SJSA1 (cell line): ENCODE results near the gene PRM2. TPM values are rescaled to one million over a fixed set of nuclear protein-coding genes. Genes with fewer than 3 reads are reported as not detected.

Experiments used
- DNase-seq, 2 experiments: peaks; one replicate each; pipeline ENCODE4 v3.0.0-alpha.2; 2015 to 2020; ENCODE audit warnings: low spot score in 2 of 2, low read depth in 1 of 2
- H3K27ac ChIP-seq: fragments of 250-450 bp; sonication (Bioruptor Pico); 2 replicates; pipeline ENCODE4 v1.5.1; 2020; ENCODE audit warnings: mild to moderate bottlenecking, moderate library complexity
- H3K27me3 ChIP-seq: fragments of 250-450 bp; sonication (Bioruptor Pico); replicated peaks from 2 replicates; pipeline ENCODE4 v1.5.1; 2020; ENCODE audit warnings: mild to moderate bottlenecking, moderate library complexity
- H3K36me3 ChIP-seq: fragments of 250-450 bp; sonication (Bioruptor Pico); 2 replicates; pipeline ENCODE4 v1.5.1; 2020; ENCODE audit warnings: mild to moderate bottlenecking
- H3K4me1 ChIP-seq: fragments of 250-450 bp; sonication (Bioruptor Pico); replicated peaks from 2 replicates; pipeline ENCODE4 v1.6.1; 2021; ENCODE audit warnings: mild to moderate bottlenecking
- H3K4me3 ChIP-seq: fragments of 250-450 bp; sonication (Bioruptor Pico); 2 replicates; pipeline ENCODE4 v1.5.1; 2020; ENCODE audit warnings: mild to moderate bottlenecking
- H3K9me3 ChIP-seq: fragments of 250-450 bp; sonication (Bioruptor Pico); replicated peaks from 2 replicates; pipeline ENCODE4 v1.5.1; 2020; ENCODE audit warnings: mild to moderate bottlenecking
- total RNA-seq: library from RNA; depleted of rRNA; stranded (reverse); fragments of >200 nt; shearing (Covaris generic); gene quantifications from 2 replicates; pipeline ENCODE4 v1.2.3, GENCODE V29; 2014

The PRM2 gene
- total RNA-seq, 1 experiment from 2014 or later: not detected

DNA sequence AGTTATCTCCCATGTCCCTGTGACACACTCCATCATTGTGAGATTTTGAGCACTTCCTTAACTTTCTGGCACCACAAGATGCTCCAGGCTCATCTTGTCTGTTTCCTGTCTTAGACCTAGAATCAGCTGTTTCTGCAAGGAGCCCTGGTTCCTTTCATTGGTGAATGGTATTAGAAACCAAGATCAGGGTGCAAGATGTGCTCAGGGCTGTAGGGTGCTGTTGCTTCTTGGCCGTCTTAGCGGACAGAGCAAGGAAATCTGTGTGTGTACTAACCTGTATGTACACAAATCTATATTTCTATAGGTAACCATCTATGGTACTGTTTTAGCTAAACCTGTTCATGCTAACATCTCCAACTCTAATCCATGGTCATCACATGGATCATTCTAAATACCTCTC lies 12.9 kb upstream of the PRM2 start:
- no peak for DNase-seq
- Histone ChIP-seq H3K27me3 (no peaks in the 10 kb centered on the region), H3K27ac (no peak overlapping the region), H3K9me3 (no peaks in the 10 kb centered on the region), H3K36me3 (no peaks in the 10 kb centered on the region), H3K4me1 (no peaks in the 10 kb centered on the region), H3K4me3 (no peak overlapping the region)

DNA sequence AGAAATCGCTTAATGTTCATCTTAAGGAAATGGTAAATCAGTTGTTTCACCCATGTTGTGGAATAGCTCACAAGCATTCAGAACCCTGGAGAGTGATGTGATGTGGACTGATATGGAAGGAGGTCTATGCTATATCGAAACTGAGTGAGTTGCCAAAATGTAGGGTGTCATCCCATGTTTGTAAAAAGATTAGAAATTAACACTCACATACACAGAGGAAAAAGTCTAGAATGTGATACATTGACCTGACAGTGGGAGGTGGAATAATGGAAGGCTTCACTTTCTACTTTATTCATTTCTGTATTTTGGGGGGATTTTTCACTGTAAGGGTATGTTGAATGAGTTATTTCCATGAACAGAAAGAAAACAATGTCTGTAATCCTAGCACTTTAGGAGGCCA lies 9.6 kb upstream of the PRM2 start:
- no peaks in the 10 kb centered on the region for H3K4me1 ChIP-seq
- no peak for DNase-seq
- no peak overlapping the region for H3K27ac ChIP-seq
- H3K36me3 ChIP-seq: no peaks in the 10 kb centered on the region
- H3K9me3 ChIP-seq: no peaks in the 10 kb centered on the region
- H3K27me3 ChIP-seq: no peaks in the 10 kb centered on the region
- H3K4me3 ChIP-seq: no peak overlapping the region

GRCh38 chr16:11283820-11284248 lies 7.6 kb upstream of the PRM2 start:
- Histone ChIP-seq H3K9me3 (no peaks in the 10 kb centered on the region), H3K36me3 (no peaks in the 10 kb centered on the region), H3K27me3 (no peaks in the 10 kb centered on the region), H3K27ac (no peak overlapping the region), H3K4me1 (no peaks in the 10 kb centered on the region), H3K4me3 (no peak overlapping the region)
- DNase-seq: no peak

DNA sequence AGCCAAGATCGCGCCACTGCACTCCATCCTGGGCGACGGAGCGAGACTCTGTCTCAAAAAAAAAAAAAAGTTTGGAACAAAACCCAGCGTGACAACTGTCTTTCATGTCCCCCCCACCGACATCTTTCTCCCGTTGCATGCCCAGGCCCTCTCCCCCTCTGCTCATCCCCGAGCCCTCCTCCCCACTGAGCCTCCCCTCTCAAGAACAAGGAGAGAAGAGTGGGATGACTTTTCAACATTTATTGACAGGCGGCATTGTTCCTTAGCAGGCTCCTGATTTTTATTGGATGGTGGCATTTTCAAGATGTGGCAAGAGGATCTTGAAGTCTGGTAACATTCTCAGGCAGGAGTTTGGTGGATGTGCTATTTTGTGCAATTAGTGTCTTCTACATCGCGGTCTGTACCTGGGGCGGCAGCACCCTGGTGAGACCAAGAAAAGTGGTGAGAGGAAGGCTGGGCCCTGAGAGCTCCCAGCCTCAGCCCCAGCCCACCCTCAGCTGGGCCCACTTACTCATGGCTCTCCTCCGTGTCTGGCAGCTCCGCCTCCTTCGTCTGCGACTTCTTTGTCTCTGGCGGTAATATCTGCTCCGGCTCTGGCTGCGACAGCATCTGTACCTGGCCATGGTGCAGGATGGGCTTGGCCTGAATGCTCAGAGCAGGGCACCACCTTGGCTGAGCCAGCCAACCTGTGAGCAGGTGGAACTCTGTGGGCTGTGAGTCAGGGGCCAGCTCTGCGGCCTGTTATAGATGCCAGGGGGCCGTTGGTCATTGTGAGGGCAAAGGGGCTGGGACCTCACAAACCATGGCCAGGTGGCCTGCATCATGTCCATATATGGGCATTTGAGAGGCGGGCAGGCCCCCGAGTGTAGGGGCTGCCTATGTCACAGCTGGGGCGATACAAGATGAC lies 4.6 kb upstream of the PRM2 start, which contains the start of gene PRM1:
Gene PRM1, minus strand, starts transcription at position 715 of the 907 bp plus-strand sequence. Its CDS starts 92 bp downstream, at position 623.
- Histone ChIP-seq H3K36me3 (no peaks in the 10 kb centered on the region), H3K27ac (no peak within 1 kb of the TSS), H3K9me3 (no peaks in the 10 kb centered on the region), H3K4me1 (no peaks in the 10 kb centered on the region), H3K27me3 (no peaks in the 10 kb centered on the region), H3K4me3 (no peak within 1 kb of the TSS)
- no peak for DNase-seq

DNA sequence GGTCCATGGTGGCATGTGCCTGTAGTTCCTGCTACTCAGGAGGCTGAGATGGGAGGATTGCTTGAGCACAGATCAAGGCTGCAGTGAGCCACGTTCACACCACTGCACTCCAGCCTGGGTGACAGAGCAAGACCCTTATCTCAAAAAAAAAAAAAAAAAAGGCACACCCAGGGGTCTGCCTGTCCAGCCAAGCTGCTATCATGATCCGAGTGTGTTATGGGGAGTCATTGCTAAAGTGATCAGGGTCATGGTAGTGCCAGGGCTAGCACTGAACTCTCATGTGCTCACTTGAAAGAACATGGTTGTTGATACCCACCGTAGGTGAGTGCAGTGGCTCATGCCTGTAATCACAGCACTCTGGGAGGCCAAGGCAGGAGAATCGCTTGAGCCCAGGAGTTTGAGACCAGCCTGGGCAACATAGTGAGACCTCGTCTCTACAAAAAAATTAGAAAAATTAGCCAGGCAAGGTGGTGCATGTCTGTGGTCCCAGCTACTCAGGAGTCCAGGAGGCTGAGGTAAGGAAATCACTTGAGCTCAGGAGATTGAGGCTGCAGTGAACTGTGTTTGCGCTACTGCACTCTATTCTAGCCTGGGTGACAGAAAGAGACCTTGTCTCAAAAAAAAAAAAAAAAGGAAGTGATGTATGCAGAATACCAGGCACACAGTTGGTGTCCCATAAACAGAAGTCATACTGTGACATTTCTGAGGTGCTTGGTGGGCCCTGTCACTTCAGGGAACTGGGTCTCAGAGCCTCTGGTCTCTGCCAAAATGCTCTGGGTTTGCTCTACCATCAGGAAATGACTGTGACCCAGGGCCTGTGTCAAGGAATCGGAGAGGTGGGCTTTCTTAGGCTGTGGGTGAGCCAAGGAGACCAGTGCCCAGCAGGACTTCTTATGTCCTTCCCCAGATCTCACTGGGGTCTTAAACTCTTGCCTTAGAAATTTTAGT lies 2.7 kb upstream of the PRM2 start:
- DNase-seq: no peak
- Histone ChIP-seq H3K36me3 (no peaks in the 10 kb centered on the region), H3K27ac (no peak overlapping the region), H3K9me3 (no peaks in the 10 kb centered on the region), H3K4me1 (peaks cover 2% of the 10 kb centered on the region), H3K27me3 (no peaks in the 10 kb centered on the region), H3K4me3 (no peak overlapping the region)

DNA sequence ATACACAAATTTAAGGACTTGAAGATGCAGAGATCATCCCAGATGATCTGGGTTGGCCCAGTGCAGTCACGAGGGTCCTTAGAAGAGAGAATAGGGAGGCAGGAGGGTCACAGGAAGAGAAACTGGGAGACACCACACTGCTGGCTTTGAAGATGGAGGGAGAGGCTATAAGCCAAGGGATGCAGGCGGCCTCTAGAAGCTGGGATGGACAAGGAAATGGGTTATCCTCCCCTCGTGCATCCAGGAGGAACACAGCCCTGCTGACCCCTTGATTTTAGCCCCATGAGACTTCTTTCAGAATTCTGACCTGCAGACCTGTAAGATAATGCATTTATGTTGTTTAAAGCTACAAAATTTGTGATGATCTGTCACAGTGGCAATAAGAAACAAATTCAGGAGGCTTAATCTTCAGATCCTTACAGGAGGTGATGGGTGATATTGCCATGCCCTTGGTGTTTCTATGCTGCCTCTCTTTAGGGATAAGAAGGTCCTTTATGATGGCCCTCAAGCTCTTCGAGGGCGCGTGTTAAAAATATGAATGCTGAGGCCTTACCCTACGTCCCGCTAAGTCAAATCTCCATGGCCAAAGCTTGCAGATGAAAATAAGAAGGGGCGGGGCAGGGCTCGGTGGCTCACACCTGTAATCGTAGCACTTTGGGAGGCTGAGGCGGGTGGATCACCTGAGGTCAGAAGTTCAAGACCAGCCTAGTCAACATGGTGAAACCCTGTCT lies 1.5 kb upstream of the PRM2 start:
- no peak overlapping the region for H3K27ac ChIP-seq

GRCh38 chr16:11276896-11277593 lies 765 bp upstream of the PRM2 start:
- Histone ChIP-seq H3K4me1 (peaks cover 8% of the 10 kb centered on the region), H3K27ac (no peak overlapping the region), H3K9me3 (no peaks in the 10 kb centered on the region), H3K27me3 (no peaks in the 10 kb centered on the region), H3K36me3 (no peaks in the 10 kb centered on the region), H3K4me3 (no peak overlapping the region)
- DNase-seq: no peak

More for the DNA sequence above, 1.5 kb upstream of the PRM2 start:
- H3K9me3 ChIP-seq: no peaks in the 10 kb centered on the region
- peaks cover 8% of the 10 kb centered on the region for H3K4me1 ChIP-seq
- DNase-seq: no peak
- no peak overlapping the region for H3K4me3 ChIP-seq
- no peaks in the 10 kb centered on the region for H3K27me3 ChIP-seq
- no peaks in the 10 kb centered on the region for H3K36me3 ChIP-seq

GRCh38 chr16:11274964-11275363 lies 1.3 kb downstream of the PRM2 start:
- H3K36me3 ChIP-seq: no peaks in the 10 kb centered on the region
- no peak overlapping the region for H3K4me3 ChIP-seq
- no peaks in the 10 kb centered on the region for H3K27me3 ChIP-seq
- no peaks in the 10 kb centered on the region for H3K9me3 ChIP-seq
- peaks cover 8% of the 10 kb centered on the region for H3K4me1 ChIP-seq
- no peak for DNase-seq
- H3K27ac ChIP-seq: no peak overlapping the region

- Histone ChIP-seq H3K36me3 (no peaks in the 10 kb centered on the region), H3K4me1 (peaks cover 8% of the 10 kb centered on the region), H3K27ac (no peak overlapping the region), H3K9me3 (no peaks in the 10 kb centered on the region), H3K4me3 (no peak overlapping the region), H3K27me3 (no peaks in the 10 kb centered on the region)
- DNase-seq: no peak
These were observed 2.5 kb downstream of the PRM2 start for GRCh38 chr16:11273721-11274324.

DNA sequence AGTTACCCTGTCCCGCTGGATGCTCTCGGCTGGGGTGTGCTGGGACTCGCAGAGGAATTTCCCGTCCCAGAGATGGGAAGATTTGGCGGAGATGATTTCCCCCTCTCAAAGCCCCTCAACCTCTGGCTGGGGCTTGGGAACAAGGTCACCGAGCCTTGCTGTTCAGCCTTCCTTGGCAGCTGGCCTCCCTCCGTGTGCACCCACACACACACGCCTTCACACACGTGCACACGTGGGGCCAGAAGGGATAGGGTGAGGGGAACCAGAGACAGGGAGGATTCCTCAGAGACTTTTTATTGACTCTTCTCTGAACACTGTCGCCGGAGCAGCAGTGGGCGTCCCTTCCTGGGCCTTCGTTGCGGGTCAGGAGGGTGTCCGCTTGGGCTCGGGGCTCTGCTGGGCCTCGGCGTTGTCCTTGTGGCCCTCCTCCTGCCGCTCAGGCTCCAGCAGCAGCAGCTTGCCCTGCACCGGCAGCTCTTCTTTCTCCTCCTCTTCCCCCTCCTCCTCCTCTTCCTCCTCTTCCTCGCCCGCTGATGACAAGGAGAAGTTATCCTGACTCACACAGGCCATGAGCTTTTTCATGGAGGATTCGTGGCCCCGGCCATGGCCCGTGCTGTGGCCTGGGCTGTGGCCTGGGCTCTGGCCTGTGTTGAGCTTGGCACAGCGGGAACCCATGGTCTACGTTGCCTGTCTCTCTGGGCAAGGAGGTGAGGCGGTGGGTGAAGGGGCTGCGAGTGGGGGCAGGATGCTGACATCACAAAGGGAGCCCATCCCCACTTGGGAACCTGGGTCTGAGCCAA lies 3.2 kb downstream of the PRM2 start, which contains the start of gene PRM3:
Gene PRM3, minus strand, starts transcription at position 709 of the 800 bp plus-strand sequence. Its CDS starts 34 bp downstream, at position 675.
- Histone ChIP-seq H3K4me3 (no peak within 1 kb of the TSS), H3K27ac (no peak within 1 kb of the TSS)

DNA sequence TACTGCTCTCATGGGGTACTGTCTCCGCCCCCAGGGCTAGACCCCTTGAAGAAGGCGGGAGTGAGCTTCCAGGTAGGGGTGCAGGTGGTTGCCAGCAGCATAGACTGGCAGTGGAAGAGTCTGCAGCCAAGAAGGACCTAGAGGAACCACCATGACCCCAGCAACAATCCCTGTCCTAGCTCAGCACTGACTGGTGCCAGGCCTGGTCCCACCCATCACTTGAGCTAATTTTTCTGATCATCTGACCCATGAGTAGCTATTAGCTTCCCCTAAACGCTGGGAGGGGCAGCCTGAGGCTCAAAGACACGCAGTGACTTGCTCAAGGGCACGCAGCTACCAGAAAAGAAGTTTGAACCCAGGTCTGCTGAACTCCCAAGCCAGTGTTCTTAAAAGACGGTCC lies 3.8 kb downstream of the PRM2 start:
- H3K4me3 ChIP-seq: no peak overlapping the region
- no peak for DNase-seq
- H3K36me3 ChIP-seq: no peaks in the 10 kb centered on the region
- H3K27me3 ChIP-seq: no peaks in the 10 kb centered on the region
- H3K4me1 ChIP-seq: peaks cover 8% of the 10 kb centered on the region
- no peaks in the 10 kb centered on the region for H3K9me3 ChIP-seq
- H3K27ac ChIP-seq: no peak overlapping the region

More for the DNA sequence above, 3.2 kb downstream of the PRM2 start, which contains the start of gene PRM3:
- peaks cover 8% of the 10 kb centered on the region for H3K4me1 ChIP-seq
- H3K27me3 ChIP-seq: no peaks in the 10 kb centered on the region
- H3K36me3 ChIP-seq: no peaks in the 10 kb centered on the region
- H3K9me3 ChIP-seq: no peaks in the 10 kb centered on the region
- DNase-seq: no peak

DNA sequence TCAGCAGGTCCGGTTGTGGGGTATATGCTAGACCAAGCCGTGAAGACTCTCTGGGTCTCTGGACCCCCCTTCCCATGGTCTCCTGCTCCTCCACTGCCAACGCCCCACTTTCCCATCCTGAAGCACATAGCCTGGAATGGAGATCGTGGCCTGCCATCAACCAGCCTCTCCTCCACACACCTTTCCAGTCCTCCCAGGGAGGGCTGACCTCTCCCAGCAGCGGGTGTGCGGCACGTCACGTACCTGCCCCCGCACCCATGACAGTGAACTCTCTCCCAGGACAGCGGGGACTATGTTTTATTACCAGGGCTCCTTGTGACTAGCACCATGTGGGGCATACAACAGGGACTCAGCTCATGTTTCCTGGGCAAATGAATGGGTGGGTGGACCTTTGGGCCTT lies 4.7 kb downstream of the PRM2 start:
- Histone ChIP-seq H3K27ac (no peak overlapping the region), H3K36me3 (no peaks in the 10 kb centered on the region), H3K4me1 (peaks cover 8% of the 10 kb centered on the region), H3K9me3 (no peaks in the 10 kb centered on the region), H3K4me3 (no peak overlapping the region), H3K27me3 (no peaks in the 10 kb centered on the region)
- DNase-seq: no peak
